H9 (cell line): ENCODE results near the gene GDAP1L1. TPM values are rescaled to one million over a fixed set of nuclear protein-coding genes. Genes with fewer than 3 reads are reported as not detected.

Source experiments
- DNase-seq: peaks from one replicate; pipeline ENCODE4 v3.0.0-alpha.2; 2017
- H2AFZ ChIP-seq: one replicate; pipeline ENCODE4 v1.6.1; 2013; ENCODE audit warnings: mild to moderate bottlenecking, low read length, control low read depth, moderate library complexity
- H2AK5ac ChIP-seq: 2 replicates; pipeline ENCODE4 v1.6.1; 2013; ENCODE audit warnings: low read length, control low read depth, mixed read lengths; ENCODE audit not compliant: insufficient read length
- H2BK120ac ChIP-seq: one replicate; pipeline ENCODE4 v1.6.1; 2013; ENCODE audit warnings: low read depth, mild to moderate bottlenecking, low read length, control low read depth, inconsistent platforms; ENCODE audit not compliant: poor library complexity, severe bottlenecking
- H2BK12ac ChIP-seq: 2 replicates; pipeline ENCODE4 v1.6.1; 2013; ENCODE audit warnings: low read length, control low read depth, mixed read lengths, low read depth; ENCODE audit not compliant: insufficient read length
- H2BK15ac ChIP-seq: 2 replicates; pipeline ENCODE4 v1.6.1; 2013; ENCODE audit warnings: low read depth, low read length, control low read depth
- H2BK20ac ChIP-seq: one replicate; pipeline ENCODE4 v1.6.1; 2013; ENCODE audit warnings: low read depth, mild to moderate bottlenecking, low read length, control low read depth, inconsistent platforms; ENCODE audit not compliant: poor library complexity, severe bottlenecking
- H2BK5ac ChIP-seq: 2 replicates; pipeline ENCODE4 v1.6.1; 2013; ENCODE audit warnings: low read length, control low read depth, mixed read lengths; ENCODE audit not compliant: insufficient read length
- H3K14ac ChIP-seq: 2 replicates; pipeline ENCODE4 v1.6.1; 2013; ENCODE audit warnings: low read length, control low read depth; ENCODE audit not compliant: insufficient read depth
- H3K18ac ChIP-seq: 2 replicates; pipeline ENCODE4 v1.6.1; 2013; ENCODE audit warnings: low read depth, mild to moderate bottlenecking, mixed read lengths, low read length, control low read depth; ENCODE audit not compliant: insufficient read length
- H3K23ac ChIP-seq: 2 replicates; pipeline ENCODE4 v1.6.1; 2013; ENCODE audit warnings: low read length, control low read depth, mixed read lengths, low read depth; ENCODE audit not compliant: insufficient read length
- H3K23me2 ChIP-seq: 2 replicates; pipeline ENCODE4 v1.6.1; 2013; ENCODE audit warnings: low read depth, mild to moderate bottlenecking, mixed read lengths, low read length, control low read depth; ENCODE audit not compliant: insufficient read length, poor library complexity, severe bottlenecking
- H3K27ac ChIP-seq: 2 replicates; pipeline ENCODE4 v1.5.1; 2013; ENCODE audit warnings: low read length, control low read depth, mixed read lengths, low read depth; ENCODE audit not compliant: insufficient read length
- H3K27me3 ChIP-seq: 2 replicates; pipeline ENCODE4 v1.6.1; 2013; ENCODE audit warnings: low read length, control low read depth, inconsistent platforms; ENCODE audit not compliant: insufficient read depth
- H3K4ac ChIP-seq: 2 replicates; pipeline ENCODE4 v1.6.1; 2013; ENCODE audit warnings: low read depth, mild to moderate bottlenecking, control low read depth, inconsistent platforms, low read length, moderate library complexity
- H3K4me1 ChIP-seq: 2 replicates; pipeline ENCODE4 v1.6.1; 2013; ENCODE audit warnings: low read length, control low read depth, inconsistent platforms; ENCODE audit not compliant: insufficient read depth
- H3K4me2 ChIP-seq: 2 replicates; pipeline ENCODE4 v1.6.1; 2013; ENCODE audit warnings: low read length, control low read depth, mixed read lengths; ENCODE audit not compliant: insufficient read length, insufficient read depth
- H3K56ac ChIP-seq: 2 replicates; pipeline ENCODE4 v1.6.1; 2013; ENCODE audit warnings: low read depth, mild to moderate bottlenecking, mixed read lengths, low read length, control low read depth; ENCODE audit not compliant: insufficient read length
- H3K79me1 ChIP-seq: 2 replicates; pipeline ENCODE4 v1.6.1; 2013; ENCODE audit warnings: low read depth, mild to moderate bottlenecking, moderate library complexity, low read length, control low read depth, inconsistent platforms; ENCODE audit not compliant: insufficient read depth, poor library complexity, severe bottlenecking
- H3K79me2 ChIP-seq: 2 replicates; pipeline ENCODE4 v1.6.1; 2013; ENCODE audit warnings: low read length, control low read depth, inconsistent platforms; ENCODE audit not compliant: insufficient read depth
- H3K9ac ChIP-seq: 2 replicates; pipeline ENCODE4 v1.6.1; 2013; ENCODE audit warnings: low read length, control low read depth, mixed read lengths; ENCODE audit not compliant: insufficient read length; ENCODE audit errors: extremely low read depth
- H3K9me3 ChIP-seq: one replicate; pipeline ENCODE4 v1.6.1; 2013; ENCODE audit warnings: low read depth, low read length, inconsistent platforms; ENCODE audit not compliant: control insufficient read depth
- H3T11ph ChIP-seq: one replicate; pipeline ENCODE4 v1.6.1; 2013; ENCODE audit warnings: mild to moderate bottlenecking, low read length, control low read depth, inconsistent platforms
- H4K20me1 ChIP-seq: one replicate; pipeline ENCODE4 v1.6.1; 2013; ENCODE audit not compliant: control insufficient read depth, insufficient read length, insufficient read depth
- H4K5ac ChIP-seq: 2 replicates; pipeline ENCODE4 v1.6.1; 2013; ENCODE audit warnings: low read depth, mild to moderate bottlenecking, mixed read lengths, low read length, control low read depth; ENCODE audit not compliant: insufficient read length
- H4K8ac ChIP-seq: replicated peaks from 2 replicates; pipeline ENCODE4 v1.6.1; 2013; ENCODE audit warnings: low read length, control low read depth, mixed read lengths, low read depth; ENCODE audit not compliant: insufficient read length
- H4K91ac ChIP-seq: 2 replicates; pipeline ENCODE4 v1.6.1; 2013; ENCODE audit warnings: low read depth, mild to moderate bottlenecking, moderate library complexity, mixed read lengths, low read length, control low read depth; ENCODE audit not compliant: insufficient read length
- H3K27ac Mint-ChIP-seq, 3 experiments: 2 replicates in 2 of 3; 3 replicates in 1 of 3; pipeline ENCODE4 v1.8.0; 2020 to 2021; ENCODE audit warnings: mixed read lengths in 3 of 3, mild to moderate bottlenecking in 1 of 3, moderate library complexity in 1 of 3
- H3K27me3 Mint-ChIP-seq: 2 replicates; pipeline ENCODE4 v1.8.0; 2021; ENCODE audit warnings: low read depth, mild to moderate bottlenecking, moderate library complexity, mixed read lengths
- H3K36me3 Mint-ChIP-seq, 3 experiments: 2 replicates in 2 of 3; 3 replicates in 1 of 3; pipeline ENCODE4 v1.8.0; 2020 to 2021; ENCODE audit warnings: low read depth in 3 of 3, mixed read lengths in 3 of 3; ENCODE audit not compliant: insufficient read depth in 1 of 3
- H3K4me1 Mint-ChIP-seq, 2 experiments: 2 replicates each; pipeline ENCODE4 v1.8.0; 2020; ENCODE audit warnings: mixed read lengths in 2 of 2
- H3K4me3 Mint-ChIP-seq, 2 experiments: 2 replicates in 1 of 2; 3 replicates in 1 of 2; pipeline ENCODE4 v1.8.0; 2020 to 2021; ENCODE audit warnings: mild to moderate bottlenecking in 2 of 2, mixed read lengths in 2 of 2, moderate library complexity in 1 of 2
- H3K9me3 Mint-ChIP-seq, 2 experiments: 2 replicates in 1 of 2; 3 replicates in 1 of 2; pipeline ENCODE4 v1.8.0; 2020; ENCODE audit warnings: mild to moderate bottlenecking in 2 of 2, mixed read lengths in 2 of 2, moderate library complexity in 1 of 2
- WGBS: extraction: QIAGEN DNeasy Blood & Tissue Kit; methylation state at CpG from one replicate; pipeline ENCODE4 v1.1.7; 2013; ENCODE audit warnings: missing lambda C conversion rate, low lambda C conversion rate, mixed read lengths; ENCODE audit not compliant: insufficient read length; ENCODE audit errors: extremely low coverage; 5-methylcytosine and 5-hydroxymethylcytosine counted together
- total RNA-seq: library from RNA; stranded (reverse); gene quantifications from 2 replicates; pipeline ENCODE4 v1.2.1, GENCODE V29; 2021
- TF ChIP-seq, protein P1 (sequence below): fragments of 200-600 bp; sonication (generic); conservative IDR thresholded peaks from 3 replicates; pipeline ENCODE4 v1.8.0; 2021; ENCODE audit warnings: antibody characterized with exemption, mild to moderate bottlenecking

The GDAP1L1 gene
- total RNA-seq, 1 experiment from 2014 or later: 5.9 TPM

- Histone ChIP-seq H2BK12ac (no peak overlapping the region), H3K27ac (no peak overlapping the region), H4K5ac (no peak overlapping the region), H3K14ac (no peak overlapping the region), H3K9me3 (no peaks in the 10 kb centered on the region), H2BK20ac (no peak overlapping the region), H2BK15ac (no peak overlapping the region), H3T11ph (no peak overlapping the region), H3K4me1 (no peaks in the 10 kb centered on the region), H3K18ac (no peak overlapping the region), H3K4ac (no peak overlapping the region), H4K20me1 (no peaks in the 10 kb centered on the region), H3K27me3 (no peaks in the 10 kb centered on the region), H2BK5ac (no peak overlapping the region), H3K79me2 (peaks cover 14% of the 10 kb centered on the region), H3K23me2 (peaks cover under 1% of the 10 kb centered on the region), H2AK5ac (no peak overlapping the region), H2BK120ac (no peak overlapping the region), H4K8ac (no peak overlapping the region), H3K9ac (no peak overlapping the region), H3K56ac (no peak overlapping the region), H3K4me2 (no peak overlapping the region), H4K91ac (no peak overlapping the region), H2AFZ (no peak overlapping the region), H3K23ac (no peak overlapping the region), H3K79me1 (peaks cover 5% of the 10 kb centered on the region)
- peaks cover 27 to 65% (median 59%) of the 10 kb centered on the region in 3 experiments for H3K36me3 Mint-ChIP-seq
- H3K27me3 Mint-ChIP-seq: no peaks in the 10 kb centered on the region
- TF ChIP-seq, protein P1, sequence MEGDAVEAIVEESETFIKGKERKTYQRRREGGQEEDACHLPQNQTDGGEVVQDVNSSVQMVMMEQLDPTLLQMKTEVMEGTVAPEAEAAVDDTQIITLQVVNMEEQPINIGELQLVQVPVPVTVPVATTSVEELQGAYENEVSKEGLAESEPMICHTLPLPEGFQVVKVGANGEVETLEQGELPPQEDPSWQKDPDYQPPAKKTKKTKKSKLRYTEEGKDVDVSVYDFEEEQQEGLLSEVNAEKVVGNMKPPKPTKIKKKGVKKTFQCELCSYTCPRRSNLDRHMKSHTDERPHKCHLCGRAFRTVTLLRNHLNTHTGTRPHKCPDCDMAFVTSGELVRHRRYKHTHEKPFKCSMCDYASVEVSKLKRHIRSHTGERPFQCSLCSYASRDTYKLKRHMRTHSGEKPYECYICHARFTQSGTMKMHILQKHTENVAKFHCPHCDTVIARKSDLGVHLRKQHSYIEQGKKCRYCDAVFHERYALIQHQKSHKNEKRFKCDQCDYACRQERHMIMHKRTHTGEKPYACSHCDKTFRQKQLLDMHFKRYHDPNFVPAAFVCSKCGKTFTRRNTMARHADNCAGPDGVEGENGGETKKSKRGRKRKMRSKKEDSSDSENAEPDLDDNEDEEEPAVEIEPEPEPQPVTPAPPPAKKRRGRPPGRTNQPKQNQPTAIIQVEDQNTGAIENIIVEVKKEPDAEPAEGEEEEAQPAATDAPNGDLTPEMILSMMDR: no peak
- no peak for DNase-seq
- WGBS: no CpG with 5 or more reads among the region's 4 CpGs
- H3K4me3 Mint-ChIP-seq: no peak overlapping the region
- no peaks in the 10 kb centered on the region for H3K9me3 Mint-ChIP-seq
- peaks cover 13 to 19% of the 10 kb centered on the region in 2 experiments for H3K4me1 Mint-ChIP-seq
- H3K27ac Mint-ChIP-seq: no peak overlapping the region
Observed at GRCh38 chr20:44204156-44204831, 42.8 kb upstream of the GDAP1L1 start.
